ENCODE measurements around the gene TRIM46. TPM values are rescaled to one million over a fixed set of nuclear protein-coding genes. Genes with fewer than 3 reads are reported as not detected.

TRIM46 gene
- total and polyA plus RNA-seq, 2 experiments from 2014 or later, result 8.1 to 15.4 TPM

GRCh38 chr1:155174324-155175280, 953 bp downstream of the TRIM46 start:
- Histone ChIP-seq H3K27ac (ENCODE audit: low read depth) (peak overlapping the region; percentile 80; the same call in 1 of the 2 replicates), H3K27me3 (ENCODE audit: insufficient read depth) (no peaks in the 10 kb centered on the region), H3F3A (replicated peaks; ENCODE audit: low read depth) (peaks cover 22% of the 10 kb centered on the region), H4K20me1 (replicated peaks; ENCODE audit: insufficient read depth) (no peaks in the 10 kb centered on the region), H3K36me3 (ENCODE audit: insufficient read depth) (peaks cover 12% of the 10 kb centered on the region; the same call in 1 of the 2 replicates), H3K4me3 (peak overlapping the region; percentile 84), H3K79me2 (replicated peaks; ENCODE audit: insufficient read depth) (peaks cover 20% of the 10 kb centered on the region), H2AFZ (no peak overlapping the region), H3K4me2 (peak overlapping the region; percentile 100), H3K9me2 (ENCODE audit: insufficient read depth) (no peaks in the 10 kb centered on the region), H3K4me1 (ENCODE audit: insufficient read depth) (peaks cover 18% of the 10 kb centered on the region)
- TF ChIP-seq EZH2phosphoT487 (IDR thresholded peaks at IDR 0.05; ENCODE audit: unreplicated experiment) (no peak), ETS1 (IDR thresholded peaks at IDR 0.05) (peak; percentile 56; the same call in 1 of the 2 replicates), REST (IDR thresholded peaks at IDR 0.05; ENCODE audit: unreplicated experiment) (no peak), CTCF (conservative IDR thresholded peaks at IDR 0.05; ENCODE audit: low read depth in 2 of 2) (no peak), POLR2AphosphoS5 (IDR thresholded peaks at IDR 0.05; ENCODE audit: low read depth) (peak; percentile 56; the same call in 1 of the 2 replicates), ZNF114 (CRISPR knock-in tag; IDR thresholded peaks at IDR 0.05) (no peak)
- Mint-ChIP-seq H3K4me3 (peak overlapping the region; percentile 86), H3K36me3 (ENCODE audit: low read depth) (peaks cover 42% of the 10 kb centered on the region), H3K27me3 (ENCODE audit: insufficient read depth, low read depth, poor library complexity) (peaks cover 18% of the 10 kb centered on the region), H3K4me1 (peaks cover 25% of the 10 kb centered on the region), H3K27ac (peak overlapping the region; percentile 88), H3K9me3 (peaks cover 4% of the 10 kb centered on the region)
- peak; percentile 19 for ATAC-seq
- peak; percentile 87 for DNase-seq (ENCODE audit: low spot score)

Measured in GM23338 (cell line).